Endodermal cell (in vitro differentiated cells): ENCODE results near the gene INTS4. TPM values are rescaled to one million over a fixed set of nuclear protein-coding genes. Genes with fewer than 3 reads are reported as not detected.
A peak's percentile ranks its signal among the peaks of the same experiment; 100 is the strongest.
"Not testable (repeated sequence)": the region's sequence is repeated elsewhere in the genome, so short reads cannot be mapped to it uniquely, and the experiment has no call there.

Experiments used
- DNase-seq: peaks from one replicate; pipeline ENCODE4 v3.0.0-alpha.2; 2017
- H3K27ac ChIP-seq: 2 replicates; pipeline ENCODE4 v1.5.1; 2013; ENCODE audit warnings: mild to moderate bottlenecking, low read depth, low read length, moderate library complexity
- H3K27me3 ChIP-seq: 2 replicates; pipeline ENCODE4 v1.6.1; 2013; ENCODE audit warnings: mild to moderate bottlenecking, low read length, moderate library complexity; ENCODE audit not compliant: insufficient read depth, control insufficient read depth, poor library complexity, severe bottlenecking
- H3K36me3 ChIP-seq: 2 replicates; pipeline ENCODE4 v1.7.0; 2013; ENCODE audit warnings: mild to moderate bottlenecking, low read length, moderate library complexity; ENCODE audit not compliant: control insufficient read depth, insufficient read depth
- H3K4me1 ChIP-seq: one replicate; pipeline ENCODE4 v1.7.0; 2013; ENCODE audit warnings: low read length; ENCODE audit not compliant: control insufficient read depth, insufficient read depth
- H3K4me3 ChIP-seq: 2 replicates; pipeline ENCODE4 v1.5.1; 2013; ENCODE audit warnings: mild to moderate bottlenecking, low read length, moderate library complexity
- H3K9ac ChIP-seq: 2 replicates; pipeline ENCODE4 v1.6.1; 2013; ENCODE audit warnings: mild to moderate bottlenecking, low read length, moderate library complexity; ENCODE audit not compliant: poor library complexity, severe bottlenecking; ENCODE audit errors: extremely low read depth
- H3K9me3 ChIP-seq: 2 replicates; pipeline ENCODE4 v1.6.1; 2013; ENCODE audit warnings: mild to moderate bottlenecking, low read length, moderate library complexity; ENCODE audit not compliant: control insufficient read depth
- H3K27ac Mint-ChIP-seq: 2 replicates; pipeline ENCODE4 v1.8.0; 2020; ENCODE audit warnings: mixed read lengths
- H3K27me3 Mint-ChIP-seq: 2 replicates; pipeline ENCODE4 v1.8.0; 2021; ENCODE audit warnings: mild to moderate bottlenecking, mixed read lengths; ENCODE audit not compliant: insufficient read depth
- H3K36me3 Mint-ChIP-seq: 2 replicates; pipeline ENCODE4 v1.8.0; 2020; ENCODE audit warnings: low read depth, mixed read lengths
- H3K4me1 Mint-ChIP-seq: 2 replicates; pipeline ENCODE4 v1.8.0; 2020; ENCODE audit warnings: mixed read lengths
- H3K4me3 Mint-ChIP-seq: 2 replicates; pipeline ENCODE4 v1.8.0; 2020; ENCODE audit warnings: mild to moderate bottlenecking, moderate library complexity, mixed read lengths
- H3K9me3 Mint-ChIP-seq: 2 replicates; pipeline ENCODE4 v1.8.0; 2020; ENCODE audit warnings: mild to moderate bottlenecking, mixed read lengths
- WGBS, 2 experiments: methylation state at CpG; one replicate each; pipeline versions ENCODE4 v1.1.5 to v1.1.7; 2013; ENCODE audit warnings: missing lambda C conversion rate in 2 of 2, mixed read lengths in 1 of 2; ENCODE audit not compliant: insufficient coverage in 1 of 2, insufficient read length in 1 of 2; 5-methylcytosine and 5-hydroxymethylcytosine counted together
- total RNA-seq, 2 donors: library from RNA; stranded (reverse); fragmentation: NEBNext Ultra II Directional in 1 of 2; extraction: Animal tissue kit (Norgen Biotek cat#: 25700) in 1 of 2; gene quantifications; 2 replicates in 1 of 2; 3 replicates in 1 of 2; pipeline ENCODE4 v1.2.1, GENCODE V29; 2021
- TF ChIP-seq, protein P1 (sequence below): fragments of 200-600 bp; sonication (generic); conservative IDR thresholded peaks from 2 replicates; pipeline ENCODE4 v1.5.0; 2021; ENCODE audit warnings: antibody characterized with exemption, mild to moderate bottlenecking

Gene INTS4
- total RNA-seq, 2 donors from 2014 or later: 37.2 to 42.0 TPM

DNA sequence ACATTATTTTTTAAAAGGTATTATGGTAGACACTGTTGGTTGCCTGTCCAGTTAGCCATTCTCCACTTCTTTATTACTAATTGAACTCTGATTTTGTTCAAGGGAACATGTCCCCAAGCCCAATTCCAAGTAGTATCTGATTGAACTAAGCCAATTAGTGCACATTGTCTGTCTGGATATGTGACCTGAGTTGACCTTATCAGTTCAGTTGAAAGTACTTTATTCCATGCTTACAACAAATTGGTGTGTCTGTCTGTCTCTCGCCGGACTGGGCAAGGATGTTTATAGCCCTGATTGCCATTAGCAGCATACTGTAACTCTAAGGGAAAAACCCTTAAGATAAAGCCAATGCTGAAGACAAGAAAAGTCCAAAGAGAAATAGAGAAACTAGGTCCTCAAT is 85.6 kb downstream of the INTS4 start:
- no peaks in the 10 kb centered on the region for H3K27me3 ChIP-seq
- 96 to 98% methylated on average over 2 of the region's 2 CpGs for WGBS, 2 experiments
- Mint-ChIP-seq H3K36me3 (peaks cover 11% of the 10 kb centered on the region), H3K9me3 (no peaks in the 10 kb centered on the region), H3K4me1 (peaks cover 4% of the 10 kb centered on the region), H3K27me3 (no peaks in the 10 kb centered on the region), H3K27ac (no peak overlapping the region), H3K4me3 (no peak overlapping the region)
- peaks cover 3% of the 10 kb centered on the region for H3K9me3 ChIP-seq
- no peak overlapping the region for H3K4me3 ChIP-seq
- H3K4me1 ChIP-seq: peaks cover 5% of the 10 kb centered on the region
- TF ChIP-seq, protein P1, sequence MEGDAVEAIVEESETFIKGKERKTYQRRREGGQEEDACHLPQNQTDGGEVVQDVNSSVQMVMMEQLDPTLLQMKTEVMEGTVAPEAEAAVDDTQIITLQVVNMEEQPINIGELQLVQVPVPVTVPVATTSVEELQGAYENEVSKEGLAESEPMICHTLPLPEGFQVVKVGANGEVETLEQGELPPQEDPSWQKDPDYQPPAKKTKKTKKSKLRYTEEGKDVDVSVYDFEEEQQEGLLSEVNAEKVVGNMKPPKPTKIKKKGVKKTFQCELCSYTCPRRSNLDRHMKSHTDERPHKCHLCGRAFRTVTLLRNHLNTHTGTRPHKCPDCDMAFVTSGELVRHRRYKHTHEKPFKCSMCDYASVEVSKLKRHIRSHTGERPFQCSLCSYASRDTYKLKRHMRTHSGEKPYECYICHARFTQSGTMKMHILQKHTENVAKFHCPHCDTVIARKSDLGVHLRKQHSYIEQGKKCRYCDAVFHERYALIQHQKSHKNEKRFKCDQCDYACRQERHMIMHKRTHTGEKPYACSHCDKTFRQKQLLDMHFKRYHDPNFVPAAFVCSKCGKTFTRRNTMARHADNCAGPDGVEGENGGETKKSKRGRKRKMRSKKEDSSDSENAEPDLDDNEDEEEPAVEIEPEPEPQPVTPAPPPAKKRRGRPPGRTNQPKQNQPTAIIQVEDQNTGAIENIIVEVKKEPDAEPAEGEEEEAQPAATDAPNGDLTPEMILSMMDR: no peak
- peaks cover 3% of the 10 kb centered on the region for H3K36me3 ChIP-seq
- DNase-seq: no peak
- H3K27ac ChIP-seq: no peak overlapping the region
- H3K9ac ChIP-seq: no peak overlapping the region

GRCh38 chr11:77894949-77895348 is 99.5 kb downstream of the INTS4 start:
- WGBS, 2 experiments: 92% methylated on average over 1 of the region's 1 CpG; no CpG with 5 or more reads in 1 of the 2 experiments
- peaks cover 18% of the 10 kb centered on the region for H3K4me1 Mint-ChIP-seq
- not testable (repeated sequence) for DNase-seq

DNA sequence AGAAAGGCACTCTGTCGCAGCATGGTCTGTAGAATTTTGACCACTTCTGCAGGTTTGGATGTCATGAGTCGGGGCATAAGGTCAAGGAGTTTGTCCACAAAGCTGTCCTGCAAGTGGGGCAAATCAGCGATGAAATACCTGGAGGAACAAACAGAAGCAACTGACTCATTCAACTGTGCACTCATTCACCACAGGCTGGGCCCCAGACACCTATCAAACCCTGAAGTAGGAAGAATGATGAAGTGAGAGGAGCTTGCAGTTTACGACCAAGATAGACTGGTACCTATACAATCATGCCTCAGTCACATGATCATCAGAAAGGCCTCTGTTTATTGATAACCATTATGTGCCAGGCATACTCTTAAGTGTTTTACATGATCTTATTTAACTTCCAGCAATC is 102.8 kb downstream of the INTS4 start:
- DNase-seq, H3K9me3 ChIP-seq, H3K4me1 ChIP-seq, H3K4me3 Mint-ChIP-seq, H3K27ac Mint-ChIP-seq, H3K27me3 Mint-ChIP-seq, H3K9ac ChIP-seq, H3K9me3 Mint-ChIP-seq, H3K4me3 ChIP-seq, H3K27me3 ChIP-seq, H3K27ac ChIP-seq, H3K36me3 ChIP-seq: not testable (repeated sequence)
- Mint-ChIP-seq H3K36me3 (peaks cover 38% of the 10 kb centered on the region), H3K4me1 (peaks cover 18% of the 10 kb centered on the region)
- no CpG with 5 or more reads among the region's 4 CpGs for WGBS, 2 experiments

More at GRCh38 chr11:77894949-77895348, 99.5 kb downstream of the INTS4 start:
- H3K9me3 Mint-ChIP-seq, H3K36me3 ChIP-seq, H3K27ac ChIP-seq, H3K4me3 Mint-ChIP-seq, H3K9me3 ChIP-seq, H3K27me3 Mint-ChIP-seq, H3K27ac Mint-ChIP-seq, H3K4me3 ChIP-seq, H3K9ac ChIP-seq, H3K4me1 ChIP-seq, H3K27me3 ChIP-seq: not testable (repeated sequence)
- peaks cover 29% of the 10 kb centered on the region for H3K36me3 Mint-ChIP-seq

- DNase-seq, H3K4me3 Mint-ChIP-seq: not testable (repeated sequence)
- 98% methylated on average over 5 to 7 of the region's 7 CpGs for WGBS, 2 experiments
Measured at GRCh38 chr11:77891256-77891655, 103.2 kb downstream of the INTS4 start.

GRCh38 chr11:77890619-77891056 is 103.8 kb downstream of the INTS4 start:
- not testable (repeated sequence) for H3K27ac Mint-ChIP-seq, H3K9me3 ChIP-seq, H3K4me3 ChIP-seq, H3K27me3 Mint-ChIP-seq, H3K4me3 Mint-ChIP-seq, H3K27me3 ChIP-seq, DNase-seq, H3K27ac ChIP-seq, H3K4me1 ChIP-seq, H3K9me3 Mint-ChIP-seq, H3K9ac ChIP-seq
- Mint-ChIP-seq H3K4me1 (peaks cover 13% of the 10 kb centered on the region), H3K36me3 (peaks cover 47% of the 10 kb centered on the region)
- WGBS, 2 experiments: 70% methylated on average over 2 to 4 of the region's 4 CpGs
- peaks cover 16% of the 10 kb centered on the region for H3K36me3 ChIP-seq

More at GRCh38 chr11:77891256-77891655, 103.2 kb downstream of the INTS4 start:
- peaks cover 11% of the 10 kb centered on the region for H3K36me3 ChIP-seq
- H3K27ac Mint-ChIP-seq: peak overlapping the region; percentile 58
- peaks cover 41% of the 10 kb centered on the region for H3K36me3 Mint-ChIP-seq
- not testable (repeated sequence) for H3K4me1 ChIP-seq, H3K27me3 ChIP-seq, H3K9me3 ChIP-seq, H3K9ac ChIP-seq, H3K27me3 Mint-ChIP-seq, H3K4me3 ChIP-seq, H3K27ac ChIP-seq, H3K9me3 Mint-ChIP-seq
- H3K4me1 Mint-ChIP-seq: peaks cover 18% of the 10 kb centered on the region

DNA sequence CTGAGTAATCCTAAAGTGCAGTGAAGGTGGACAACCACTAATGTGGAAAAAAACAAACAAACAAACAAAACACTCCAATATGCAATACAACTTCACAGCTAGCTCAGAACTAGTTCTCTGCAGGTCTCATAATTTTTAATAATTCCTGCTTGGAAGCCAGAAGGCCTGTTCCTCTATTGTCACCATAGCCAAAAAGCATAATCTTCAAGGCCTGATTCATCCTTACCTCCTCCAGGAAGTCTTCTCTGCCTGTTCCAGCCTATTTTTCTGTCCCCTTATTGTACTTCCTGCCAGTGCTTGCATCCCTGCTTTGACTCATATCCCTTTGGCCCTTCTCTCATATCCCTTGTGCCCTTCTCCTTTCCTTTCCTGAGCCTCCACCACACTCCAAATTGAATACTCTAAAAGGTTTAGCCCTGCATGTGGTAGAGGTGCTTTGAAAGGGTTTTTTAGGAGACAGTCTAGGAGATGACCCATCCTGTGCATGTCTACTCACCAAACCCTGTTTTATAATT is 104.3 kb downstream of the INTS4 start:
- not testable (repeated sequence) for H3K9me3 Mint-ChIP-seq, H3K4me3 Mint-ChIP-seq, DNase-seq, H3K27ac ChIP-seq, H3K4me1 ChIP-seq, H3K4me3 ChIP-seq, H3K27me3 ChIP-seq, H3K27me3 Mint-ChIP-seq, H3K9me3 ChIP-seq, H3K9ac ChIP-seq, H3K27ac Mint-ChIP-seq
- Mint-ChIP-seq H3K4me1 (peaks cover 12% of the 10 kb centered on the region), H3K36me3 (peaks cover 49% of the 10 kb centered on the region)
- H3K36me3 ChIP-seq: peaks cover 16% of the 10 kb centered on the region
